8988T (cell line): ENCODE data around the gene DGKB.

Source experiments
- DNase-seq: peaks from one replicate; pipeline ENCODE4 v3.0.0; 2011

Gene DGKB

GRCh38 chr7:14270099-14270498 is 632.5 kb downstream of the DGKB start:
- no peak for DNase-seq

GRCh38 chr7:14260011-14260410 is 642.5 kb downstream of the DGKB start:
- DNase-seq: no peak

GRCh38 chr7:14258861-14259260 is 643.7 kb downstream of the DGKB start:
- no peak for DNase-seq

- DNase-seq: no peak
Observed at GRCh38 chr7:14258441-14258840, 644.1 kb downstream of the DGKB start.

GRCh38 chr7:14252458-14252857 is 650.1 kb downstream of the DGKB start:
- DNase-seq: no peak

GRCh38 chr7:14242175-14242574 is 660.4 kb downstream of the DGKB start:
- DNase-seq: no peak

DNA sequence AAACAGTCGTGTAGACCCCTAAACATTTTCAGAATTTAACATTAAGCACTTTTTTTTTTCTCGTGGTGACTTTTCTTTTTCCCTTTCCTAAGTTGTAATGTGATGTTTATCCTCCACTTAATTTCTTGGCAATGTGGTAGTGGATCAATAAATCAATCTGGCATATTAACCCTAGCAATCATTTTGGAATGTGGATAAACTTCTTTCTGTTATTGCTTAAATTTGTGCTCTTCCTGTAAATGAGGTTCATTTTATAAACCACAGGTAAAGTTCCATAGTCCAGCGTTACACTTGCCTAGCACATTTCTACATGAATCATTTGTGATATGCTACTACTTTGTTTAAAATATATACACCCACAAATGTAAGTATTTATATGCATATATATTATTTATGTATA is 665.7 kb downstream of the DGKB start:
- DNase-seq: no peak

GRCh38 chr7:14235056-14235455 is 667.5 kb downstream of the DGKB start:
- no peak for DNase-seq

DNA sequence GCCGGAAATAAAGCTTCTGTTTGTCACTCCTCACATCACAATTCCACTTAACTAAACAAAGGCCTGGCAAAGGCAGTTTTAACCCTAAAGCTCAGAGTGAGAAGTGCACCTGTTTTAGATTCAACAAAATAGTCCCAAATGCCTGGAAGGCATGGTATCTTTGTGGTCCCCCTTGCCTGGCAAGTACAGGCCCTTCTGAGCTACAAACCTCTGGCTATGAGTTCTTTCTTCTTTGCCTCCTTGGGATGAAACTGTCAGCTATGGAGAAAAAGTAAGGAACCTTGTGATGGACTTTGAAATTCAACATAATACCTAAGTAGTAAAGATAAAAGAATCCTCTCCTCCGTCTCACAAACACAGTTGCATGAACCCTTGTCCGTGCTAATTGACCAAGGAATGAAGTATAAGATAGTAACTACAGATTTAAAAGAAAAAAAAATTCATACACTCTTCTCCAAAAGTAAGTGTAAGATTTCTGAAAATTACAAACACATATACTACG is 668.6 kb downstream of the DGKB start:
- no peak for DNase-seq

DNA sequence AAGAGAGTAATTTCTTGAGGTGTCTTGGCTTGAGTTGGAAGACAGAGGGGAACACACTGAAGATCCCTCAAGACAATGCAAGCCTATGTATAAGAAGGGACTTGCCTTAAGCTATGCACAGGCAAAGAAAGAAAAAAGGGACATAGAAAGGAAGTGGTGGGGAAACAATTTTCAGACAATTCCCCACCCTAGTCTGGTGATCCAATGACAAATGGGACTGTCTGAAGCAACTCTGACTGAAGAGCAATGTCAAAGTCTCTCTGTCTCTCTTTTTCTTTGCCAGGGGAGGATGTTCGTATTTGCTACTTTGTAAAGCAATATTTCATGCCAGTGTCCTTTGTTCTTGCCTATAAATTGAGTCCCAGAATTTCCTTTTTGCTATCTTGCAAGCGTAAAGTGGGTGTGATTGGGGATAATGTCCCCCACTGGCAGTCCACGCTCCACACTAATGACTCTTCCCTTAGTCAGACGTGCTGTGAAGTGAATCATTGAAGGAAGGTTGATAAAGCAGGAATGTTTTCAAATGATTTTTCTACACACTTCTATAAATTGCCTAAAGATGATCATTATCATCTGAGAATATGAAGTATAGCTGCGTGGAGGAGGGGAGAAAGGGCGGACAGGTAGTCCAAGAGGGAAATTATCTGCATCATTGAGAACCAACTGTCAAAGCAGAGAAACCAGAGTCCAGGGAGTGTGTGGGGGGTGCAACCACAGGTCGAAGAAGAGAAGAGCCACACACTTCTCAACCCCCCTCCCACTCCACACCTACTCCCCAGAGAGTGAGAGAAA is 669.3 kb downstream of the DGKB start:
- DNase-seq: no peak

DNA sequence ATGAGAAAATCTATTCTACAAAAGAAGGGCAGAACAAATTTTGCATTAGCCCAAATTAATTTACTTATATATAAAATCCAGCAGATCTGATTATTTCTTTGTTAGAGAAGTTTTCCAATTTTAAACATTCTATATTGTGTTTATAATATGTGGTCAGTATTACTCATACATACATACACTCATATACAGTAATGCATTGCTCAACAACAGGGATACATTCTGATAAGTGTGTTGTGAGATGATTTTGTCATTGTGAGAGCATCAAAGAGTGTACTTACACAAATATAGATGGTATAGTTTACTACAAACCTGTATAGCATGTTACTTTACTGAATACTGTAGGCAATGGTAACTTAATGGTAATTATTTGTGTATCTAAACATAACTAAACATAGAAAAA is 673.5 kb downstream of the DGKB start:
- DNase-seq: no peak

- DNase-seq: no peak
Observed at GRCh38 chr7:14228341-14228740, 674.2 kb downstream of the DGKB start.

- no peak for DNase-seq
Observed at GRCh38 chr7:14226126-14226525, 676.4 kb downstream of the DGKB start.

DNA sequence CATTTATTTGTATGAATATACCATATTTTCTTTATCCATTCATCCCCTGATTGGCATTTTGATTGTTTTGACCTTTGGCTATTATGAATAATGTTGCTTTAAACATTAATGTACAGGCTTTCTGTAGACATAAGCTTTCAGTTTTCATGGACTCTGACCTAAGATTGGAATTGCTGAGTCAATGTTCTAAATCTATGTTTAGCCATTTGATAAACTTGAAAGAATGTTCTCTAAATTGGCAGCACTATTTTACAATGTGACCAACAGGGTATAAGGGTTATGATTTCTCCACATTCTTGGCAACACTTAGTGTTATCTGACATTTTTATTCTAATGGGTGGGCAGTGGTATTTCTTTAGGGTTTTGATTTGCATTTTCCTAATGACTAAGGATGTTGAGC is 683.4 kb downstream of the DGKB start:
- DNase-seq: no peak

- no peak for DNase-seq
Observed at GRCh38 chr7:14218338-14218737, 684.2 kb downstream of the DGKB start.

DNA sequence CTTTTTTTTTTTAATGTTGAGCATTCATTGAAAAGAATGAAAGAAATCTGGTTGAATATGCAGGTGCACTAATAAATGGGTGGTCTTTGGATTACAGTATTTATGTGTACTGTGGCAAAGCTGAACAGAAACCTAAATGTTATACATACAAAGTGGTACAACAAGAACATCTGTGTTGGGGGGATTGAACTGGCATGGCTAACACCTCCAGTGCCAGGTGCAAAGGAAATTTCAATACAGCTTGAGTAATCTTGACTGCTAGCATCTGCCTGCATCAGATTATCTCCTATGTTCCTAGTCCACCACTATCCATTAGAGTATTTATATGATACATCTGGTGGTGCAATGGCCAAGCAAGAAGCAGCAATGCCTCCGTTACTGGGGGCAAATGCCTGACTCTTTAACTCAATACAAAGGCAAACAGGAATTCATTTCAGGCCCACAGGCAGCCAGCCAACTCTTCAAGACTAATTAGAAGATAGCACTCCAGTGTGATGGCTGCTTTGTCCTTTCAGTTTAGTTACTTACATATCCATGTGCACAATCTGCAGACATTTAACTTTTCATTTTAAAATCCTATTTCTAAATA is 692.6 kb downstream of the DGKB start:
- no peak for DNase-seq

GRCh38 chr7:14207711-14208110 is 694.8 kb downstream of the DGKB start:
- DNase-seq: no peak

DNA sequence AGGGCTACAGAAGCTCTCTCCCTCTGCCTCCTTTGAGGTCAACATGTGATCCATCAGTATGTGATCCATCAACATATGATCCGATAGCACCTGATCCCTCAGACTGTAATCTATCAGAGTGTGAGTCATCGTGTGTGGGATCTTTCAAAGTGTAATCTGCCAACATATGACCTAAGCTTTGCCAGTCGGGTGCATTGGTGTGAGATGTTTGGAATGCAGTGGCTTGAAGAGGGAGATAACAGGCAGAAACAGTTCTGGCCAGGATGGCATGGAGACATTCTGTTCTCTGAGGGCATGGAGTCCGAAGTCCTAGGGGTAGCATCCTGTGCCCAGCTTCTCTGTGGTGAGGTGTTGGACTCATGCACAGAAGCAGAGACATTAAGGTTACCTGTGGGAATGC is 695.4 kb downstream of the DGKB start:
- DNase-seq: no peak

DNA sequence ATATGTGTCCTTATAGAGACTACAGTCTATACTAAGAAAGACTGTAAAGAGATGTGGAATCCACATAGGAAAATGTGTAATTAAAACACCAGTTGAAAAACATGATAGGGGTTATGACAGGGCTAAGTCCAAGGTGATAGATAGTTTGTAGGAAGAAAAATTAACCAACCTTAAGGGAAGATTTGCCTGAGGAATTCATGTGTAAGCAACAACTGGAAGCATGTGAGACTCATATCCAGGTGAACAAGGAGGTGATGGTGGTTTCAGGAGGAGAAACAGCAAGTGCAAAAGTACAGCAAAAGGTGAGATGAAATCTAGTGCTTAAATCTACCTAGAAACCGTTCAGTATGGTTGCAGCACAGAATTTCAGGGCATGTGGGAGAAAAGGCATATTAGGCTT is 696.4 kb downstream of the DGKB start:
- DNase-seq: no peak

DNA sequence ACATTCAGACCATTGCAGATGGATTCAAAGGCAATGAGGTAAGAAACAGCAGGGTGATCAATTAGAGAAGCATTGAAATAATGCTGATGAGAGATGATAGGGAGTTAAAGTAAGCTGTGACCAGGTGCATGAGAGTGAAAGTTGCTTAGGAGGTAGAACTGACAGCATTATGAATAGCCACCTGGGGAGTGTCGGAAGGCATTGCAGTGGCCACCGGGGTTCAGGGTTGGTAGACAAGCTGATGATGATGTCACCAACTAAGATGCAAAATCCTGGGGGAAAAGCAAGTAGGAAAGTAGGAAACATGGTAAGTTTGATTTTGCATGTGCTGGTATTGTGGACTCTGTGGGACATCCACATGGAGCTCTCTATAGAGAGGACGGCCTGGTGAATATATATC is 701.2 kb downstream of the DGKB start:
- no peak for DNase-seq

GRCh38 chr7:14199336-14199735 is 703.2 kb downstream of the DGKB start:
- no peak for DNase-seq

DNA sequence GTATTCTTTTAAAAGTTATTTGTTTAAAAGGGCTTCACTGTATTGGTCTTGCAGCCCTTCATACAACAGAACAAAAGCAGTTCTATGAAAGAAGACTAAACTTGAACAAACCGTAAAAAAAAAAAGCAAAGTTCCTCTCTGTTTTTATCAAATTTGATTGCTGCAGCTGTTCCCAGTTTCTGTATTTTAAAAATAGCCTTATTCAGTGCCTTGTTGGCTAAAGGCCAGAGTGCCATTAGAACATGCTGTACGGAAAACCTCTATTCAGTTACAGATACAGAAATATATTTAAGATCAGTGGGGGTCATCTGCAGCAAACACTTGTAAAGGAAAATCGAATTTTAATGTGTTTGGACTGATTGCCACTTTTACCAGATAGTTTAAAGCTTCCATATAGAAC is 705.3 kb downstream of the DGKB start:
- no peak for DNase-seq

GRCh38 chr7:14196555-14196954 is 706.0 kb downstream of the DGKB start:
- DNase-seq: no peak

GRCh38 chr7:14195871-14196270 is 706.7 kb downstream of the DGKB start:
- no peak for DNase-seq

GRCh38 chr7:14195079-14195478 is 707.5 kb downstream of the DGKB start:
- no peak for DNase-seq
